Urothelium cell line (cell line): ENCODE measurements around the gene PEAR1.

Experiments
- DNase-seq: peaks from one replicate; pipeline ENCODE4 v3.0.0; 2011; ENCODE audit warnings: low spot score, mixed read lengths
- FAIRE-seq: peaks from 2 replicates; lab custom pipeline; 2011; peaks lifted over from hg19 to GRCh38; lab: Jason Lieb, UNC

The PEAR1 gene

DNA sequence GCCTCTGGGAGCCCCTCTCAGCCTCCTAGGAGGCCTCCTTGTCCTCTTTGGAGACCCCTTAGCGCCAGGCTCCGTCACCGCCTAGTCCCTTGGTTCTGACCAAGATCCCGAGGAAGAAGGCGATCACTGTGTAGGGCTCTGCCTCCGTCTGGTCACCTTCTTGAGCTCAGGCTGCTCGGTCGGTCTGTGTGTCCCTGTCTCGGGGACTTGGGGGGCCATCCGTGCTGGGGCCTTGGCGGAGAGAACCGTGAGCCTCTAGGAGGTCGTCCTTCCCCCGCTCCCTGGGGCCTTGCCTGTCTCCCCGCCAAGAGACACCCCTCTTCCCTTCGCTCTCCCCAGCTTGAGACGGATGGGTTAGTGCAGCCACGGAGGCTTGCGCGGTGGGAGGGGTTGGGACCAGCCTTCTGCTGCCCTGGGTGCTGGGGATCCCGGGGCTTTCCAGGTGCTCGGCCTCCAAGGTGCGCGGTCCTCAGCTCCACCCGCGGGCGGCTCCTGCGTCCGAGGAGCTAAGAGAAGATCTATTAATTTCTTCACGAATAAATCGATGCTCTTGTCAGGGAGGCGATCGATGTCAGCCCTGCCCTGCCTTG lies 33.9 kb upstream of the PEAR1 start:
- no peak for DNase-seq
- FAIRE-seq, result no peak

DNA sequence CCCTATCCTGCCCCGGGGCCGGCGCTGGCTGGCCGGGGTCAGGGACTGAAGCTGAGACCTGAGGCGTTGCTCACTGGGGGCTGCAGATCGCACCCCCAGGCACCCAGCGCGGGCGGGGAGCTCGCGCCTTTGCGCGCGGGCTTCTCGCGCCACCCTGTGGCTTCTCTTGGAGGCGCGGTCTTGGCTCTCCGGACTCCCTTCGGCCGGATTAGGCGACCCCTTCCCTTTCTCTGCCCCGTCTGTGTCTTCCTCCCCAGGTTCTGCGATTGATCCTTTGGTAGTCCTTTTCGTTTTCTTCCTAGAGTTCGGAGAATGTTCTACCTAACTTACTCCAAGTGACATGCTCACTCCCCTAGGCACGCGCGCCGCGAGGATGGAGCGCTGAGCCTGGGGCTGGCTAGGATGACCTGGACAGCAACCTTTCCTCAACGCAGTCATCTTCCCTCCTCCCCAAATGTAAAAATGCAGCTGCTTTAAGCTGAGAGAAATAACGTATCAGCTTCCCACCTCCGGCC lies 33.3 kb upstream of the PEAR1 start:
- FAIRE-seq, result no peak
- DNase-seq, result peak; percentile 44

DNA sequence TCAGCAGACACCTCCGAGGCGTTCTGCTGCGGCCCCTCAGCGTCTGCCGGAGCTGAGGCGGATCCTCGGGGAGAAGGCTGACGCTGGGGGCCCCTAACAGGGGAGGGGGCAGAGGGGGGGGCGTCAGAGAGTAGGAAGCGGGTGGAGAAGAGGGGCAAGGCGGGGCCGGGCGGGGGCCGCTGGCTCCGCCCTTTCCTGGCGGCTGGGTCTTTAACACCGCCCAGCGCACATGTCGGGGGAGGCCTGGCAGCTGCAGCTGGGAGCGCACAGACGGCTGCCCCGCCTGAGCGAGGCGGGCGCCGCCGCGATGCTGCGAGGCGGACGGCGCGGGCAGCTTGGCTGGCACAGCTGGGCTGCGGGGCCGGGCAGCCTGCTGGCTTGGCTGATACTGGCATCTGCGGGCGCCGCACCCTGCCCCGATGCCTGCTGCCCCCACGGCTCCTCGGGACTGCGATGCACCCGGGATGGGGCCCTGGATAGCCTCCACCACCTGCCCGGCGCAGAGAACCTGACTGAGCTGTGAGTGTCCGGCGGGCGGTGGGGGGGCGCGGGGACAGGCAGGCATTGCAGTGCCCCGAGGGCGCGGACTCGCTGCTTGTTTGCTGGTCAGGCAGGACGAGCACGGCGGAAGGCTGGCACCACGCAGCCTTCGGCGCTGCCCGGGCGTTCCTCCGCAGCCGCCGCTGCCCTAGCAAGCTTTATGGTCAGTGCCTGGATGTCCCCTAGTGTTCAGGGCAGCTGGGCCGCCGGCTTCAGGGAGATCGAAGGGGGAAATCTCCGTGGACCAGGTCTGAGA lies 32.7 kb upstream of the PEAR1 start, which contains the start of gene NTRK1:
Gene NTRK1, plus strand, starts transcription at position 238 of the 796 bp plus-strand sequence. Its CDS starts 70 bp downstream, at position 308.
- FAIRE-seq (no peak), DNase-seq (peak; percentile 85)

DNA sequence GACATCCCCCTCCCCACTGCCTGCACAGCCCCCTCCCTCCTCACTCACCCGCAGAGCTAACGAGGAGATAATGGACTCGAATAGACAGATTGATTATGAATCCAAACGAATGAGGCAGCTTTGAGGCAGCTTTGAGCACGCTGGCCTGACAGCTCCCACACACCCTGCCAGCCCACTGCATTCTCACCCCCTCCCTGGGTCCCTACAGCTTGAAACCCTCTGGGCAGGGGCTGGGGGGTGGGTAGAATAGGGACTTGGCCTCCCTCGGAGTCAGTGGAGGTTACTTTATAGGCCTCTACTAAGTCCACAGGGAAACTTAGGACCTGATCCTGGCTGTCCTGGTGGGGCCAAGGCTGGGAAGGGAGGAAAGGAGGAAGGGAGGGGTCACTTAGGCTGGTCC lies 30.9 kb upstream of the PEAR1 start:
- no peak for DNase-seq
- FAIRE-seq, result no peak

GRCh38 chr1:156862997-156863599 lies 30.4 kb upstream of the PEAR1 start:
- no peak for FAIRE-seq

DNA sequence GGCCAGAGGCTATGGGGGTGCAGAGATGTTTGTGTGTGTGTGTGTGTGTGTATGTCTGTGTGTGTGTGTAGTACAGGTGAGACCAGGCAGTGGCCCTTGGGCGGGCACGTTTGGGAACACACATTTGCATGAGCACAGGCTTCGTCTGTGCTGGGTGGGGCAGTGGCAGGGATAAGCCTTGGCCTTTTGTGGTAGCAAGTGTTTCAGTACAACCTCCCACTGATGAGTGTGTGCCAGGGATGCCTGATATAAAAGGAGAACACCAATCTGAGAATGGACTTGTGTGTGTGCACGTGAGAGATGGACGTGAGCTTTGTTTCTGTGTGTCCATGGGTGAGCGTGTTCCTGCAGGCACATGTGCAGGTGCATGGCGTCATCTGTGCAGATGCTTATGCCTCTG lies 29.9 kb upstream of the PEAR1 start:
- FAIRE-seq (no peak), DNase-seq (no peak)

More at GRCh38 chr1:156862997-156863599, 30.4 kb upstream of the PEAR1 start:
- no peak for DNase-seq

- DNase-seq (no peak), FAIRE-seq (no peak)
Measured at GRCh38 chr1:156864796-156865195, 28.7 kb upstream of the PEAR1 start.

GRCh38 chr1:156865258-156865657 lies 28.3 kb upstream of the PEAR1 start:
- no peak for DNase-seq
- FAIRE-seq, result no peak

GRCh38 chr1:156865865-156866248 lies 27.7 kb upstream of the PEAR1 start:
- FAIRE-seq (no peak), DNase-seq (no peak)

DNA sequence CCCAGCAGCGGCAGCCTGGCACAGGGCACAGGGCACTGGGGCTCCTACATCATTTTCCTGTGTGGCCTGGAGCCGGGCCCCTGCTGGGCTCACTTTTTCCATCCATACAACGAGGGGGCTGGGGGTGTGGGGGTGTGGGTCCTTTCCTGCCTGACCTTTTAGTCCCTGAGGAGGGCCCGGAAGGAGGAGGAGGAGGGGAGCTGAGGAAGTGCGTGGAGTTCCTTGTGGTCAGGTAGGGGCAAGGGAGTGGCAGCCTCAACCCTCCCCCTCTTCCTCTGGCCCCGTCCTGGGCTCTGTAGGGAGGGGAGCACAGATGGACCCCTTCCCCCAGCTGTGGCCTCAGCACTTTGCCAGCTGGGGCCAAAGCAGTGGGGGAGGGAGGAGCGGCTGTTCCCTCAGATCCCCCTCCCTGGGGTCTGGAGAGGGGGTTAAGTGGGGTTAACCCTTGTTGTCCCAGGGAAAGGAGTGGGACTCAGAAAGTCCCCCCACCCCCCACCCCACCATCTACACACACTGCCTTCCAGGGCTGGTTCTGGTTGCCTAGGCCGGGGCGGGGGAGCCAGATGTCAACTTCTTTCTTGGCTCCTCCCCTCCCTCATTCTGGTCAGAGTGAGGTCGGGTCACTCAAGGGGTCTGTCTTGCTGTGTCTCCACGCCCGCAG lies 27.1 kb upstream of the PEAR1 start:
- peak; percentile 31 for DNase-seq
- no peak for FAIRE-seq

GRCh38 chr1:156868341-156868740 lies 25.2 kb upstream of the PEAR1 start:
- FAIRE-seq (no peak), DNase-seq (no peak)

DNA sequence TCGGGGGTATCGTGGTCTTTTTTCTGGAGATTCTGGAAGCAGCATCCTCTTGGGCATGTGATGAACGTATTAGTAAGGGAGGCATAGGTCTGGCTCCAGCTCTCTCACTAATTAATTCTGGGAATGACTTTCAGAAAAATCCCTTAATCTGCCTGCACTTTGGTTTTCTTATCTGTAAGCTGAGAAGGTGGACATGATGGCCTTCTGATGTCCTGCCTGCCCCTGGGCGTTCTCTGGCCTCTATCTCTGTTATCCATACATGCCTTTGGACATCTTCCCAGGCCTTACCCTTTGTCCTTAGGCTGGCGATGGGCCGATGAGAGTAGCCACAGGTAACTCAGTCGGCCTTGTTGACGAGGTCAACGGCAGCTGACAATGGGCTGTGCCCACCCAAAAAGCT lies 24.1 kb upstream of the PEAR1 start:
- FAIRE-seq (no peak), DNase-seq (no peak)

GRCh38 chr1:156873659-156874058 lies 19.9 kb upstream of the PEAR1 start:
- DNase-seq, result no peak

DNA sequence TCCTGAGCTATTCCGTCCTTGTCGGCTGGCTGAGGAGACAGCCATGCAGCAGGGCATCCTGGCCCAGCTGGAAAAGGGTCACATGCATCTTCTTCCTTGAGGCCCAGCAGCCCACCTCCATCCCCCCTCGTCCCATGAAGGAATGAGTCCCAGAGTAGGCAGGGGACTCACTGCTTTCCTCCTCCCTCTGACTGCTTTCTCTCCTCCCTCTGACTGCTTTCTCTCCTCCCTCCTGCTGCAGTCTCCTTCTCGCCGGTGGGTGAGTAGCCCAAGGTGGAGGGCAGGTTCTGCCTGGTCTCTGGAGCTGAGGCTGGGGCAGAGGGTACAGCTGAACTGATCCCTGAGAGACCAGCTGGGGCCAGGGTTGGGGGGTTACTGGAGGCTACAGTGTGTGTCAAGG lies 19.4 kb upstream of the PEAR1 start:
- FAIRE-seq (no peak), DNase-seq (no peak)

More at GRCh38 chr1:156873659-156874058, 19.9 kb upstream of the PEAR1 start:
- FAIRE-seq, result no peak

- DNase-seq (no peak), FAIRE-seq (no peak)
Measured at GRCh38 chr1:156874572-156875340, 18.8 kb upstream of the PEAR1 start.

- FAIRE-seq (no peak), DNase-seq (no peak)
Measured at GRCh38 chr1:156875341-156875615, 18.2 kb upstream of the PEAR1 start.

DNA sequence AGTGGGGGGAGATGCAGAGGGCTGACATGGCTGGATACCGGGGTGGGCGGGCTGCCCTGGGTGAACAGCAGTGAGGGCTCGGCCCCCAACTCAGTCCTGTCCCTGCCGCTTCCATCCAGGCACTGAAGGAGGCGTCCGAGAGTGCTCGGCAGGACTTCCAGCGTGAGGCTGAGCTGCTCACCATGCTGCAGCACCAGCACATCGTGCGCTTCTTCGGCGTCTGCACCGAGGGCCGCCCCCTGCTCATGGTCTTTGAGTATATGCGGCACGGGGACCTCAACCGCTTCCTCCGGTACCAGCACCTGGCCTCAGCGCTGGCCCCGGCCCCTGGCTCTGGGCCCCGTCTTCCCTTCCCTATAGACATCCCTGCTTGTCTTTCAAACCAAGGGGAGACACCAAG lies 17.2 kb upstream of the PEAR1 start:
- FAIRE-seq (no peak), DNase-seq (no peak)

GRCh38 chr1:156877433-156878170 lies 15.9 kb upstream of the PEAR1 start:
- no peak for FAIRE-seq
- DNase-seq, result no peak

- FAIRE-seq, result no peak
- DNase-seq, result no peak
Measured at GRCh38 chr1:156879876-156880275, 13.6 kb upstream of the PEAR1 start.

GRCh38 chr1:156880473-156880872 lies 13.0 kb upstream of the PEAR1 start:
- DNase-seq (no peak), FAIRE-seq (no peak)
